ENCODE results near the gene BLVRB. TPM values are rescaled to one million over a fixed set of nuclear protein-coding genes. Genes with fewer than 3 reads are reported as not detected.

BLVRB gene
- total RNA-seq, 1 experiment from 2014 or later: 113 TPM

DNA sequence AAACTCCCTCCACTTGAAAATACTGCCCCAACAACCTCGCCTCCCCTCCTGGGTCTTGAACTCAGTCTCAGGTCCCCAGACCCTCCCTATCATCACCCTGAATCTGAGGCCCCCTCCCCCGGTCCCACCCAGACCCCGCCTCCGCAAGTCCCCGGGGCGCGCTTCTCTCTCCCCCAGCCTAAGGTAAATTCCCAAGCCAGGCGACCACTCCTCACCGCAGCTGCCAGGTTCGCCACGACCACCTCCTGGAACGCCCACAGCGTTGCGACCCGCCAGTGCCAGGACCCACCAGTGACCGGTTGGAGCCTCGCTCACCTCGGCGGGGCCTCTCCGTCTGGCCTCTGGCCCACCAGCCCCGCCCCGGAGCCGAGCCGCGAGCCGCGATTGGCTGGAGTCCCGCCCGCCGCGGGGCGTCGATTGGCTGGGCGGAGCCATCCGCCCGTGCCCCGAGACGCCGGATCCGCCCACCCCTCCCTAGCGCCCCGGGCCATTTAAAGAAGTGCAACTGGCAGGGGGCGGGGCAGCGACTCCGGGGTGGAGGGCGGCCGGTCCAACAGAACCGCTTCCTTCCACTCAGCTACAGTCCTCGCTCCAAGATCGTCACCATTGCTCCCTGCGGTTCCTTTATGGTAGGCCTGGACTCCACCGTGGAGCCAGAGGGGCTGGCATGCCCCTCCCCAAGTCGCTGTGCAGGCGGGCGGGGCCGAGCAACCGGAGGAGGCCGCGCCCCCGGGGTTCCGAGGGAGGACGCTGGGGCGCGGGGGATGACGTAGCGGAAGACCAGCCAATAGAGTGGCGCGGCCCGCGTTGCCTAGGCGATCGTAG is 21.3 kb downstream of the BLVRB start, which contains the start of gene SERTAD3 (continued):
- TF ChIP-seq EGR1 (IDR thresholded peaks at IDR 0.05; ENCODE audit: low read depth): peak; percentile 77
- no peak for TF ChIP-seq RAD21 (IDR thresholded peaks at IDR 0.05; ENCODE audit: low read depth)
- TF ChIP-seq TCF7L2 (IDR thresholded peaks at IDR 0.05; ENCODE audit: borderline replicate concordance, extremely low read depth, insufficient read depth, insufficient read length): no peak
- peak; percentile 71 for TF ChIP-seq POLR2A (IDR thresholded peaks at IDR 0.05; ENCODE audit: borderline replicate concordance, extremely low read depth, insufficient read depth, insufficient read length)
- TF ChIP-seq SIN3A (IDR thresholded peaks at IDR 0.05; ENCODE audit: low read depth): peak; percentile 58; the same call in 1 of the 2 replicates

DNA sequence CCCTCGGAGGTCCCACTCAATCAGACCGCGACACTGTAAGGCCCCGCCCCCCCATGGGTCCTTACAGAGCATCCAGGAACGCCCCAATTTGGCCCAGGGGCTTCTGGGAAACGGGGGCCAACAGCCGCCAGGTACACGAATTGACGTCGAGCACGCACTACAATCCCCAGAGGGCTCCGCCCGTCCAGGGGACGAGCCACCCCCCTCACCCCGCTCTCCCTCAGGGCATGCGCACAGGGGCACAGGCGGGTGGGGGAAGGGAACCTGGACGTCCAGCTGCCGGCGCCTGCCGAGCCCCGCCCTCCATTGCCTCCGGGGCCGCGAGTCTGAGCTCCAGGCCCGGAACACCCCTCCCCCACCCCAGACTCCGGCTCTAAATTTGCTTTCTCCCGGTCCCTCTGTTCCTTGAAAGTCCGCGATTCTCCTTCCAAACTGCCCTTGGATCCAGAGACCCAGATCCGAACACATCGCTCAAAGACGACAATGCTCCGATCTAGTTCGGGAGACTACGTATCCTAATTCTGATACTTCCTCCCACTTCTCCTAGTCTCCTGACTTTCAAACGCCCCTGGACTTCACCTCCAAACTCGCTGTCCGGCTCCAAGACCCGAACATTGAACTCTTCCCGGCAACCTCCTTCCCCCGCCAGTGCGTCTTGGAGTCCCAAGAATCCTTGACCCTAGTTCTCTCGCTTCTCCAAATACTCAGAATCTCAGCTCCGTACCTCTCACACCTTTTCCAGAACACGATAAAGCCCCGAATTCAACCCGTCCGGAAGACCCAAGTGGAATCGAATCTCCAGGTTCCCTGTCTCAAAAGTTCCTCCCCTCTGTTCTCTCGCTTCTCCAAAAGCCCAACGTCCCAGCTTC is 22.2 kb downstream of the BLVRB start:
- peaks cover 22 to 31% of the 10 kb centered on the region in 2 experiments for H3K4me1 ChIP-seq (ENCODE audit: control insufficient read depth in 1 of 2, insufficient read depth in 2 of 2, low read length in 2 of 2)
- H3K4me3 ChIP-seq (replicated peaks in 1 of 2; ENCODE audit: low read depth in 1 of 2, low read length in 2 of 2): peak overlapping the region; percentile 71 to 100
- peak; percentile 98 for DNase-seq (ENCODE audit: low read depth, low spot score)
- BruUV-seq (replicated peaks): TSS peak; percentile 72
- ChIA-PET CTCF (interaction anchor here (0.9 to 1.4 kb wide), 8 partner anchors 10 to 160 kb away, joined by 3 to 10 read pairs (median 4); partner anchors contain the start of gene BLVRB), POLR2A (interaction anchor here (0.5 to 3.1 kb wide), 11 partner anchors 9 to 175 kb away, joined by 3 to 28 read pairs (median 6); partner anchors contain the start of genes BLVRB and SERTAD1), RAD21 (ENCODE audit: low non-redundant PET in 1 of 2, low total read pairs in 2 of 2, uncharacterized antibody in 2 of 2, unreplicated experiment in 2 of 2) (interaction anchor here (0.6 to 1.3 kb wide), 4 partner anchors 20 to 303 kb away, joined by 3 to 7 read pairs (median 4); partner anchors contain the start of gene BLVRB (in 1 of the 2))
- no peaks in the 10 kb centered on the region for H3K9me3 ChIP-seq (ENCODE audit: control insufficient read depth in 1 of 2, insufficient read depth in 1 of 2, low read depth in 1 of 2, low read length in 2 of 2)
- no peaks in the 10 kb centered on the region for H4K20me1 ChIP-seq (ENCODE audit: insufficient read depth)
- H2AFZ ChIP-seq (ENCODE audit: low read depth, low read length, poor library complexity, severe bottlenecking): no peak overlapping the region
- H3K79me2 ChIP-seq (ENCODE audit: insufficient read depth, low read length): peaks cover 30% of the 10 kb centered on the region
- peak overlapping the region; percentile 97 for H3K27ac ChIP-seq (ENCODE audit: low read depth, low read length)
- ATAC-seq: peak; percentile 80
- no peaks in the 10 kb centered on the region for H3K27me3 ChIP-seq (ENCODE audit: insufficient read depth, low read length)
- peaks cover 19 to 20% of the 10 kb centered on the region in 2 experiments; a peak in 3 of 4 replicates for H3K36me3 ChIP-seq (ENCODE audit: control insufficient read depth in 1 of 2, insufficient read depth in 2 of 2, low read length in 2 of 2)
- no peaks in the 10 kb centered on the region for H3K9me2 ChIP-seq (ENCODE audit: insufficient read depth)
- intact Hi-C loops (cut with micrococcal nuclease): loop anchor here (1.0 kb wide), 1 partner anchor 18 kb away; the partner anchor contains the start of gene SERTAD1
- H3K4me2 ChIP-seq (ENCODE audit: low read length): peak overlapping the region; percentile 89
- H3K9ac ChIP-seq (ENCODE audit: low read length): peak overlapping the region; percentile 85
- TF ChIP-seq FOSL1 (IDR thresholded peaks at IDR 0.05; ENCODE audit: low read depth) (no peak), MAX (IDR thresholded peaks at IDR 0.05) (no peak; the same call in 1 of the 2 replicates), CBX3 (IDR thresholded peaks at IDR 0.05; ENCODE audit: low read depth) (no peak), ATF3 (IDR thresholded peaks at IDR 0.05) (no peak), YY1 (IDR thresholded peaks at IDR 0.05; ENCODE audit: extremely low read depth, insufficient replicate concordance, low read depth, low read length) (peak; percentile 41), ZFX (IDR thresholded peaks at IDR 0.05) (no peak), ELF1 (IDR thresholded peaks at IDR 0.05; ENCODE audit: borderline replicate concordance, low read depth) (no peak), CEBPB (IDR thresholded peaks at IDR 0.05; ENCODE audit: low read depth) (no peak), RAD21 (IDR thresholded peaks at IDR 0.05; ENCODE audit: low read depth) (0 out of 2 replicates have a peak, but pooled peaks have one; percentile 7), POLR2AphosphoS5 (IDR thresholded peaks at IDR 0.05; ENCODE audit: low read depth, low read length) (peak; percentile 78)
- TF ChIP-seq, protein P1, sequence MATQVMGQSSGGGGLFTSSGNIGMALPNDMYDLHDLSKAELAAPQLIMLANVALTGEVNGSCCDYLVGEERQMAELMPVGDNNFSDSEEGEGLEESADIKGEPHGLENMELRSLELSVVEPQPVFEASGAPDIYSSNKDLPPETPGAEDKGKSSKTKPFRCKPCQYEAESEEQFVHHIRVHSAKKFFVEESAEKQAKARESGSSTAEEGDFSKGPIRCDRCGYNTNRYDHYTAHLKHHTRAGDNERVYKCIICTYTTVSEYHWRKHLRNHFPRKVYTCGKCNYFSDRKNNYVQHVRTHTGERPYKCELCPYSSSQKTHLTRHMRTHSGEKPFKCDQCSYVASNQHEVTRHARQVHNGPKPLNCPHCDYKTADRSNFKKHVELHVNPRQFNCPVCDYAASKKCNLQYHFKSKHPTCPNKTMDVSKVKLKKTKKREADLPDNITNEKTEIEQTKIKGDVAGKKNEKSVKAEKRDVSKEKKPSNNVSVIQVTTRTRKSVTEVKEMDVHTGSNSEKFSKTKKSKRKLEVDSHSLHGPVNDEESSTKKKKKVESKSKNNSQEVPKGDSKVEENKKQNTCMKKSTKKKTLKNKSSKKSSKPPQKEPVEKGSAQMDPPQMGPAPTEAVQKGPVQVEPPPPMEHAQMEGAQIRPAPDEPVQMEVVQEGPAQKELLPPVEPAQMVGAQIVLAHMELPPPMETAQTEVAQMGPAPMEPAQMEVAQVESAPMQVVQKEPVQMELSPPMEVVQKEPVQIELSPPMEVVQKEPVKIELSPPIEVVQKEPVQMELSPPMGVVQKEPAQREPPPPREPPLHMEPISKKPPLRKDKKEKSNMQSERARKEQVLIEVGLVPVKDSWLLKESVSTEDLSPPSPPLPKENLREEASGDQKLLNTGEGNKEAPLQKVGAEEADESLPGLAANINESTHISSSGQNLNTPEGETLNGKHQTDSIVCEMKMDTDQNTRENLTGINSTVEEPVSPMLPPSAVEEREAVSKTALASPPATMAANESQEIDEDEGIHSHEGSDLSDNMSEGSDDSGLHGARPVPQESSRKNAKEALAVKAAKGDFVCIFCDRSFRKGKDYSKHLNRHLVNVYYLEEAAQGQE (IDR thresholded peaks at IDR 0.05; ENCODE audit: low read depth): no peak
- TF ChIP-seq, protein P2, sequence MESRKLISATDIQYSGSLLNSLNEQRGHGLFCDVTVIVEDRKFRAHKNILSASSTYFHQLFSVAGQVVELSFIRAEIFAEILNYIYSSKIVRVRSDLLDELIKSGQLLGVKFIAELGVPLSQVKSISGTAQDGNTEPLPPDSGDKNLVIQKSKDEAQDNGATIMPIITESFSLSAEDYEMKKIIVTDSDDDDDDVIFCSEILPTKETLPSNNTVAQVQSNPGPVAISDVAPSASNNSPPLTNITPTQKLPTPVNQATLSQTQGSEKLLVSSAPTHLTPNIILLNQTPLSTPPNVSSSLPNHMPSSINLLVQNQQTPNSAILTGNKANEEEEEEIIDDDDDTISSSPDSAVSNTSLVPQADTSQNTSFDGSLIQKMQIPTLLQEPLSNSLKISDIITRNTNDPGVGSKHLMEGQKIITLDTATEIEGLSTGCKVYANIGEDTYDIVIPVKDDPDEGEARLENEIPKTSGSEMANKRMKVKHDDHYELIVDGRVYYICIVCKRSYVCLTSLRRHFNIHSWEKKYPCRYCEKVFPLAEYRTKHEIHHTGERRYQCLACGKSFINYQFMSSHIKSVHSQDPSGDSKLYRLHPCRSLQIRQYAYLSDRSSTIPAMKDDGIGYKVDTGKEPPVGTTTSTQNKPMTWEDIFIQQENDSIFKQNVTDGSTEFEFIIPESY (IDR thresholded peaks at IDR 0.05; ENCODE audit: extremely low read depth, insufficient replicate concordance, low read length): peak; percentile 19
